LNCAP (cell line): Measurements from ENCODE around the gene USP40.

Experiments used
- CTCF ChIP-seq: fragments of 450-650 bp; IDR thresholded peaks from 2 replicates; pipeline ENCODE4 v1.5.1; 2017; ENCODE audit warnings: mild to moderate bottlenecking

USP40 gene

DNA sequence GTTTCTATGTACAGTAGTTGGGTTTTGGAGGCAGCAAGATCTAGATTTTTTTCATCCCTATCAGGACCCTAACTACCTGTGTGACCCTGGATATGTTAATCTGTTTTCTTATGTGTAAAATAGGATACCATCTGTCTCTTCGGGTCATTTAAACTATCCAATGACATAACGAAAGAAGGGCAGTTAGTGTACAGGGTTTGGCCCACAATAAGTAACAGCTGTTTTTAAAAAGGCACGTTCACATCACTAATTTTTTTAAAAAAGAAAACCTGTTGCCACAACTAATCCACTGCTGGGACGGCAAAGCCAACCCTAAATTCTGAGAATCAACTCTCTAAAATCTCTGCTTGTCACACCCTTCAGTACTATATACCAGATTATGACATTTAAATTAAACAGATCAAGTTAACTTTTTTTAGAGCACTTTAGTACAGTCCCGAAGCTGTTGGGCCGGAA lies 869 bp downstream of the USP40 start:
- no peak for TF ChIP-seq CTCF

DNA sequence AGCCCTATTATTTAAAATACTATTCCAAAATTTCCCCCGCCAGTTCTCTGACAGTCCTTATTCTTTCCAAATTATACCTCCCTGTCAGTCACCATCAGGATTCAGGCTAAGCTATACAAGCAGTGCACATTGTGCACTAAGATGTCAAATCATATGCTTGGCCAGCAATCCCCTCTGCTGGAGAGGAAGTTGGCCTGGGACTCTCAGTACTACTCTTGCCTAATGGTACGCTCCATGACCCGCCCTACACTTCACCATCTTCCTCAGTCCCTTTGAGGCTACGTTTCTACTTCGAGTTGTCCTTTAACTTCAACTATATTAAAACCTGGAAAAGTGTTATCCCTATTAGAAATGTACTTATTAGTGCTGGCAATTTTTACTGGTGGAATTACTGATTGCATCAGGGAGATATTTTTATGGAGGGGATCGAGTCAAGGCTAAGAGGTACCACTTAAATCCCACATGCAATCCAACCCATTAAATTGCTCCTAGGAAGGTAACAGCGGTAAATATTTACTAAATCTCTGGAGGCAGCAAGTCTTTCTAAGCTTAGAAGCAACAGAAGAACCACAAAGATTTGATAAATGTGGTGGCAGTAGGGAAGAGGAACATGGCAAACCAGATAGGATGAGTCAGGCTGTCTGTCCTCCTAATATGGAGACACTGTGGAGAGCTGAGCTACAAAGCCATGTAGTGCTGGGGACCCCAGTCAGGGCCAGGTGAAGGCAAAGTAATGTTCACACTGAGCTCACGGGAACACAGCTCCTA lies 2.7 kb downstream of the USP40 start:
- TF ChIP-seq CTCF = no peak

- no peak for TF ChIP-seq CTCF
These were observed 9.5 kb downstream of the USP40 start for GRCh38 chr2:233556881-233557736.

- no peak for TF ChIP-seq CTCF
These were observed 13.2 kb downstream of the USP40 start for GRCh38 chr2:233553366-233553765.

DNA sequence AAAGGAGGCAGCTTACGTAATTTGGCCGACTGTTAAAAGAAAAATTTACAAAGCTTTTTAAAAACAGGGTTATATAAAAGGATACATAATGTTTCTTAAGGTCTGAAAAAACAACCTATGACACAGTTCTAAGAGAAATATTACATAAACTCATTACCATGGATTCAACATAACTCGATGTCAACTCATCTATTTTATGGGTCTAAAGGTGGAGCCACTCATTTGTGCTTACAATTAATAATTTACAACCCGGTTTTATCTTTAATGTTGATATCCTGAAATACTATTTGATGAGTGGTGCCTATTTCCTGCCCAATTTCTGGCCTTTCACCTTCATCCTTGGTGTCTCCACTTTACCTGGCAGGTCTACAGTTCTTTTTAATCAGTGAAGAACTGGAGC lies 15.1 kb downstream of the USP40 start:
- no peak for TF ChIP-seq CTCF

- TF ChIP-seq CTCF = no peak
These were observed 19.8 kb downstream of the USP40 start for GRCh38 chr2:233546774-233547173.

GRCh38 chr2:233546101-233546500 lies 20.5 kb downstream of the USP40 start:
- TF ChIP-seq CTCF = no peak
